GM21576 (cell line): ENCODE measurements around the gene MAP2K5.

Experiments used
- ATAC-seq: cut with Tn5 transposase; IDR thresholded peaks from one replicate; pipeline ENCODE4 v1.9.1; 2021; ENCODE audit warnings: mild to moderate bottlenecking, moderate library complexity; ENCODE audit not compliant: unreplicated experiment

The MAP2K5 gene

DNA sequence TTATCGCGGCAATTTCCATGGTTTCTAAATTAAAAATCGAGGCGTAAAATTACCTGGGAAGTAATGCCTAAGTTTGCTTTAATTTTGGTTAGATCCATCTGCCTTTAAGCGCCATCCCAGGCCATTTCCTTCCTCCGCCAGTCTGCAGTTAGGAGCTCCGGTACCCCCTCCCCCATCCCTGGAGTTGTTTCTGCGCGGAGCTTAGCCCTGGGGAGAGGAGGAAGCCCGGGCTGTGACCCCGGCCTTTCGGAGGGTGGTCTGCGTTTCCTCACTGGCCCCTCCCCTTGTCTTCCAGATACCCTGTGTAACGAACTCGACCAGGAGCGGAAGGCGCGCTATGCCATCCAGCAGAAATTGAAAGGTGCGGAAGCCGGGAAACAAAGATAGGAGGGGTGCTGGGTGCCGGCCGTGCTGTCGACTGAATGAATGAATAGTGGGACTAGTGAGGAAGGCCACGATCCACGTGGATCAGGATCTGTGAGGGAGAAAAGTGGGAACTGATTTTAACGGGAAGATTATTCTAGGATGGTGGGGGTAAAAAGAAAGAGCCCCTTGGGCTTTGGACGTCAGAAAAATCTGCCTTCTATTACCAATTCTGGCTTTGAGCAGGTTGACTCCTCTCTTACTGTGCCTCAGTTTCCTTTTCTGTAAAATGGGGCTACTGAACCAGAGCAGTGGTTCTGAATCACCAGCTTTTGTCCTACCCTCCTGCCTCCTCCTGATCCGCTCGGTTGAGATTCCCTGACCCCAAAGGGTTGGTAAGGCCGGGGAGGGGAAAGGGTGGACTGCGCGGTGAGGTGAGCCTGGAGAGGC is 290.6 kb downstream of the MAP2K5 start:
- no peak for ATAC-seq

DNA sequence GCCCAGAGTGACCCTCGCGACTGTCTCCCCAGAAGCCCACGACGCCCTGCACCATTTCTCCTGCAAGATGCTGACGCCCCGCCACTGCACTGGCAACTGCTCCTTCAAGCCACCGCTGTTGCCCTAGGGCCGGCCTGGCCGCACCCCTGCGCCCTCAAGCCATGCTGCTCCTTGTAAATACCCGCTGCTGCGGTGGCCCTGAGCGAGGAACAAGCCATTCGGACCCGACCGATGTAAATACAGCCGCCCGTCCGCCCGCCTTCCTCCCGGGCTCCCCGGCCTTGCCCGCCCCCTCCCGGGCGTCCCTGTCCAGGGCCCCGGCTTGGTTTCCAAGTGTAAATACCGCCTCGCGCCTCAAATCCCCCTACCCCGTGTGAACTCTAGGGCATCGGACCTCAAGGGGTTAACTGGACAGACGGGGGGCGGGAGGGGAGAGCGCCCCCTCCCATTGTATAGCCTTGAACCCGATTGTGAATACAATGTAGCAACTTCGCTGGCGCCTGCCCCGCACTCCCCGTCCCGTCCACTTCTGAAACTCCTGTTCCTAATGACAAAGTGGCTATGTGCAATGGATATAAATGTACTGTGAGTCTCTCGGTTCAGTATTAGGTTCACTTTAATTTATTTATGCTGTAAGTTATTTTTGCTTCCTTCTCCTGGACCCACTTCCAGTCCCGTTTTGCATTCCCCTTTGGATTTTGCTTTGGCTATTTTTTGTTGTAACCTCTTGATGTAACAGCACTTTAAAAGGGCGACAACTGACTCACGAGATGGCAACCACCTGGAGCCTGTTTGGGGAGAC is 291.4 kb downstream of the MAP2K5 start:
- no peak for ATAC-seq

DNA sequence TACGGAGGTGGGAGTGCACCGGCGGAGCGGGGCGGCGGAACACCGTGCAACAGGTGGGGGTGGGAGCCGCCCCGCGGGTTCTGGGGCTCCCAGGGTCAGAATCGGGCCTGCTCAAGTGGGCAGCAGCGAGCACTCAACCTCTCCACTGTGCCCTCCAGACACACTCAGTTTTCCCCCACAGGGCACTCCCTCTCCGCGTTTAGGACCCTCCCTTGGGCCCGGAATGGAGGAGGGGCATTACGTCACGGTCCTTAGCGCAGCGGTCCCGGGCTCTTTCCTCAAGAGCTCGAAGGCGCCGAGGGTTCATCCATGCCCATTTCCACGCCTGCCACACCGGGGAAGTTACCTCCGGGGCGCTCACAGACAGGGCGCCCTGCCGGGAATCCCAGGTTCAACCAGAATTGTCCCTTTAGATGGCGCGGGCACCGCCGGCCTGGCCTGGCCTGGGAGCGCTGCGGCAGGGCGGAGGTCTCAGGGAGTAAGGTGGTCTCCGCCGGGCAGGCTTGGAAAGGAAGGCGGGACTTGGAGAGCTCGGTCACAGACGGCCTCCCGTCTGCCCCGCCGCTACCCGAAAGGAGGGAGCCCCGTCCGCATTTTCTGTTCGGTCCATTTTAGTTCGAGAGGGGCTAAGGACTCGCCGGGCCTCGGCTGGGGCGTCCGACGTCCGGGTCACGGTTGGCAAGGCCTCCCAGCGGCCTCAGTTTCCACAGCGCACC is 292.2 kb downstream of the MAP2K5 start:
- ATAC-seq, result no peak

DNA sequence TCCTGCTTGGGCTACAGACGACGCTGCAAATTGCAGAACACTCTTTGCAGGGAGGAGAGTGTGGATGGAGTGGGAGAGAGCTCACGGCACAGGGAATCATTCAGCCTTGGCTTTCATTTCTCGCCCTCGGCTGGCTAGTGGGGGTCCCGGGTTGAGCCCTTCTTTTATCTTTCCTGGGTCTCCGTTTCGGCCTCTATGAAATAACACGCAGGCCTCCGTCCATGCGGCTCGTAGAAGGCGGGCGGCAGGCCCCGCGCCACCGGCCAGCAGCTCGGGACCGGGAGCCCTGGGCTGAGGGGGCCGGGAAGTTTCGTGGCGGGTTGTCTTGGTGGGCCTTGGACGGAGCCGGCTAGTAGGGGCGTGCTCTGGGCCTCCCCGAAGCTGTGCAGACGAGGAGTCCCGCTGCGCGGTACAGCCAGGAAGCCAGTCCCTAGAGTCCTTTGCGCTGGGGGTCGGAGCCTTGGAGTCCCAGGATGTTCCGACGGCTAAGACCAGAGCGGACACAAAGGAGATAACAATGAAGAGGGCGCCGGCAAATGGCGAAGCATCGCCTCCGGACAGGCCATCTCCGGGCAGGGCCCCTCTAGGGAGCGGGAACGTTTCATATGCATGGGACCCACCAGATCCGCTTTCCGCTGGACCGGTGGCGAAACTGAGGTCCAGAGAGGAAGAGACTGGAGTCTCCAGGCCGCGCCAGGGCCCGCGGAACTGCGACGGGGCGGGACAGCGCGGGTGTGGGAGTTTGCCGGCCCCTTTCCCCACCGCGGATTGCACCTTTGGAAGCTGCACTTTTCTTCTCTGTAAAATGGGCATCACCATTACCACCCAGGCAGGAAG is 293.0 kb downstream of the MAP2K5 start:
- ATAC-seq, result no peak

DNA sequence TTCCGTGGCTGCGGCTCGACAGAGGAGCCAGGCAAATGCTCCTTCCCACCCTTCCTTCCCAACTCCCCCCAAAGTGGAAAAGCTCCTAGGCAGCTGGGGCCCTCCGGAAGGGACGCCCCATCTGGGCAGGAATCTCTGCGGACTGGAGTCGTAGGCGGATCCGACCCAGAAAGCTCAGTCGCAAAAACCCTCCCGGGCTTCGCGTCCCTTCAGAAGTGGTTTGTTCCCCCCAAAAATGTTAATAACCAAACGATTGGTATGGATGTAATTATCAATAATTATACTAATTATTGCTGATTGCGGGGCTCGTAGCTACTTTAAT is 293.6 kb downstream of the MAP2K5 start:
- no peak for ATAC-seq

DNA sequence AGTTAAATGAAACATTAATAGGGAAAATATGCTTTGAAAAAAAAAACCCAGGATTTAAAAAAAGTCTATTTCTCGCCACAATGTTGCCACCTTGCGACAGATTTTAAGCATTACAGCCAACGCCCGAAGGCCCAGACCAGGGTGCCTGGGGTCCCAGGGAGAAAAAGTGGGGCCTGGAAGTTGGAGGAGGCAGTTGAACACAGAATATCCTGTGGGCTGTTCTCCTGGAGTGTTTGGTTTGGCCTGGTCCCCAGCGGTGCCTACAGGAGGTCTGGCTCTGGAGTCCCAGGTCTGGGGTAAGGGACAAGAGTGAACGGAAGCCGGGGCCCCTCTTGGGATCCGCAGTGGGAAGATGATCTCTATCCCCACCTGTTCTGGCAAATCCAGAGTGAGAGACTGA is 294.0 kb downstream of the MAP2K5 start:
- ATAC-seq, result no peak

DNA sequence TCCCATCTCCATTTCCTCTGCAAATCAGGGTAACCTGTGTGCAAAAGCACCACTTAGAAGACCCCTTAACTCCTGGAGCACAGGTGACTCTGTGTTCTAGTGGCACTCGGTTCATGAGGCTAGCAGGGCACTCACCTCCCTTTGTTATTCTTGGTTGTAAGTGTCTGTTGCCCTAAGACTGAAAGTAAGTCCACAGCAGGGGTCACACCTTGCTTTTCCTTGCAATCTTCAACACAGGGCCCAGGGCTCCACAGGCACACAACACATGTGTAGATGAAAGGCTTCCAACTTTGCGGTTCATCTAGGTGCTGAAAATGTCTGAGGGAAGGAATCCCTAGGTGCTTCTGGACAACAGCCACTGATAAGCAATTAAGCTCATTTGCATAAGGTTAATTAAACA is 294.5 kb downstream of the MAP2K5 start:
- no peak for ATAC-seq

DNA sequence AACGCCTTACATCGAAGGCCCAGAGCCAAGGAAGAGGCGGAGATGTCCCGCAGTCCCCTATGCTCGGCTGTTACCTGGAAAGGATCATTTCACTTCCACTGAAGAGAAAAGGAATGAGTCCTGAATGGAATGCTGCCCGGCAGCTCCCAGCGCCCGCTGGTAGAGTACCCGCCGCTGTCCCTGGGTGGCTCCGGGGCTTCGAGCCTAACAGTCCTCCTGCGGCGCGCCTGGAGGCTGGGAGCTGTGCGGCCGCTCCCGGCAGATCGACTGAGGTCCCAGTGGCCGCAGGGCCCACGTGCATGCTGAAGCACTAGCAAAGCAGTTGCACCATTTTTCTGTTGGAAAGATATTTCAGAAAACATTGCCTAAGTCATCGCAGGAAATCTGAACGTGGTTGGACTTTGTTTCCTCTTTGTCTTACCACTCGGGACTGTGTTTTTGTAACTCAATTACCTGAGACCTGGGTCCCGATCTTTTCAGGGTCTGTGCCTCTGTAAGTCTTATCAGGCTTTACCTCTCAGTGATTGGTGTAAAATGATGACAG is 296.4 kb downstream of the MAP2K5 start:
- ATAC-seq, result no peak

DNA sequence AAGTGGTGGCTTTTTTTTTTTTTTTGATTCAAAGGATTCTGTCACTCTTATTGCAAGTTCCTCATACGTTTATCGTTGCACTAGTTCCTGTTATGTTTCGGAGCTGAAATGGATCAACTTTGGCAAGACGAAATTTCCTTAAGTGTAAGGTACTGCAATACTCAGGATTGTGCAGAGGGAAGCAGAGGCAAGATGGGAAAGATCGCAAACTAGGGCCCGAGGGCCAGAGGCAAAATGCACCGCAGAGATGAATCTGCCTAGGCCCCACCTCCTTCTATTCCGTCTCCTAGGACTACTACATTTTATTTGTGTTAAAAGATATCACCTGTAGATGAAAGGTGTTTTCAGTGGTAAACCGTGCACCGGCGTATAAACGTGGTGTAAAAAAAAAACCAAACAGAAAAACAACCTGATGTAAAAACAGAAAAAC is 297.0 kb downstream of the MAP2K5 start:
- ATAC-seq, result peak; percentile 15

DNA sequence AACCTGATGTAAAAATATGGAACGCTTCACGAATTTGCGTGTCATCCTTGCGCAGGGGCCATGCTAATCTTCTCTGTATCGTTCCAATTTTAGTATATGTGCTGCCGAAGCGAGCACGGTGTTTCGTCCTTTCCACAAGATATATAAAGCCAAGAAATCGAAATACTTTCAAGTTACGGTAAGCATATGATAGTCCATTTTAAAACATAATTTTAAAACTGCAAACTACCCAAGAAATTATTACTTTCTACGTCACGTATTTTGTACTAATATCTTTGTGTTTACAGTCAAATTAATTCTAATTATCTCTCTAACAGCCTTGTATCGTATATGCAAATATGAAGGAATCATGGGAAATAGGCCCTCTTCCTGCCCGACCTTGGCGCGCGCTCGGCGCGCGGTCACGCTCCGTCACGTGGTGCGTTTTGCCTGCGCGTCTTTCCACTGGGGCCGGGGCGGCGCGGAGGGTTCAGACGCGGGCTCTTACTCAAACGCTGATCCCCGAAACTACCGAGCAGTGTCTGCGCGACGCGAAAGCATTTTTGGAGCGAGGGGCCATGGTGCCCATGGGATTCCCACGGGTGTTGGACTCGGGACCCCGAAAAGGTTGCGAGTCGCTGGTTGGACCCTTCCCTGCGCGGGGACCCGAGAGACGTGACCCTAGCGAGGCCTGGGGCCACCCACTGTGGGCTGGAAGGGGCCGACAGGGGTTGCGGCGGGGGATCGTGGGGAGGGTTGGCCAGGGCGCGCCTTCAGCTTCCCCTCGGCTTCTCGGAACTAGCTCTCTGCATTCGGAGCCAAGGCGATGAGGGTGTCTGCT is 297.6 kb downstream of the MAP2K5 start, which contains the start of gene RNU6-1:
Gene RNU6-1, minus strand, starts transcription at position 117 of the 820 bp plus-strand sequence.
- peak; percentile 72 for ATAC-seq

DNA sequence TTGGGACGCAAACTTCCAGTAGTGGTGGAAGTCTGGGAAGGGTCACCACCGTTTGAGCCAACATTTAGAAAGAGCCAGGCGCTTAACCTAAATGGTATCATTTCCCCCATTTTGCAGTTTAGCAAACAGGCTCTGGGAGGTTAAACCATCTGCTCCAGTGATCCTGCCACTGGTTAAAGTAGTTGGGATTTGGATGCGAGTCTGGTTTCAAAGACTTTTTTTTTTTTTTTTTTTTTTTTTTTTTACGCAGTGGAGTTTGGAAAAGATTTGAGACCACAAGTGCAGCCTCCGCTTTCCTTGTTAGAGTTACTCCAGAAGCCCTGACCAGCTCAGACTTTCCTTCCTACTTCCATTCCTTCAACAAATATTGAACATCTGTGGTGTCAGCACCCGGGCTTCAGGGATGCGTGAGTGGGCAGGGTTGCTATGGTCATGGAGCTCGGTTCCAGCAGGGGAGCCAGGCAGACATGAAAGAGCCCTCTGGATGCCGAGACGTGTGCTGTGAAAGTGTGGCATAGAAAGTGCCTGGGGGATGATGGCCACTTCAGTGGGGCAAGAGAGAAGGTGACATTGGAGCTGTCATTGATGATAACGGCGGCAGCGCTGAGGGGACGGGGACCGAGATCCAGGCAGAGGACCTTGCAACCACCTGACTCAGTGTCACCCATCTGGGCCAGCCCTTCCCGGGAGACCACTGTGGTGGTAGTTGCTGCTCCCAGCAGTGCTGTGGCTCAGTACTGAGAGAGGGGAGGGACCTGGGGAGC is 298.4 kb downstream of the MAP2K5 start:
- ATAC-seq, result no peak

DNA sequence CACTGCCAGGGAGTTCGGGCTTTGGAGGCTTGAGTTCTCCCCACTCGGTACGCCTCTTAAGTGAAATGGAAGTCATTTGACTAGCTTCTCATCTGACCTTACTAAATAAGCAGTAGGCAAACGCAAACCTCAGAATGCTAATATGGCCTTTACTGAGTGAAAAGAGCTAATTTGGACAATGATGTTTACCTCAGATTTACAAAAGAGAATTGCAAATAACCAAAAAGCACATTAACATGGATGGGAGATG is 298.9 kb downstream of the MAP2K5 start:
- no peak for ATAC-seq

DNA sequence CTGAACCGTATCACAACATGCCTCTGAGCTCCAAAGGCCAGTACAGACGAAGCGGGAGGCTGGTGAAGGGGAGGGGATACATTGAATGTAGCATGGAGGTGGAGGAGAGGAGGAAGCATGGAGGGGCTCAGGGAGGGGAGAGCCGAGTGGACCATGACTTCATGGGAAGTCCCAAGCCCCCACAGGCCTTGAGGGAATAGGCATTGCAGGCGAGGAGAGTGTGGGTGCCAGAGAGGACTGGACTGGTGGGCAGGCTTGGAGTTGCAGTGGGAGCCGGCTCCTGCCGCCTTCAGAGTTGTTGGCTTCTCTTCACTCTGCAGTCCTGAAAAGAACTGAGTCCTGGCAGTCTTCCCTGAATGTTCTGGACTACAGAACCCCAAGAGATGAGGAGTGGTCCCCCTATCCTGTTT is 300.6 kb downstream of the MAP2K5 start:
- no peak for ATAC-seq

DNA sequence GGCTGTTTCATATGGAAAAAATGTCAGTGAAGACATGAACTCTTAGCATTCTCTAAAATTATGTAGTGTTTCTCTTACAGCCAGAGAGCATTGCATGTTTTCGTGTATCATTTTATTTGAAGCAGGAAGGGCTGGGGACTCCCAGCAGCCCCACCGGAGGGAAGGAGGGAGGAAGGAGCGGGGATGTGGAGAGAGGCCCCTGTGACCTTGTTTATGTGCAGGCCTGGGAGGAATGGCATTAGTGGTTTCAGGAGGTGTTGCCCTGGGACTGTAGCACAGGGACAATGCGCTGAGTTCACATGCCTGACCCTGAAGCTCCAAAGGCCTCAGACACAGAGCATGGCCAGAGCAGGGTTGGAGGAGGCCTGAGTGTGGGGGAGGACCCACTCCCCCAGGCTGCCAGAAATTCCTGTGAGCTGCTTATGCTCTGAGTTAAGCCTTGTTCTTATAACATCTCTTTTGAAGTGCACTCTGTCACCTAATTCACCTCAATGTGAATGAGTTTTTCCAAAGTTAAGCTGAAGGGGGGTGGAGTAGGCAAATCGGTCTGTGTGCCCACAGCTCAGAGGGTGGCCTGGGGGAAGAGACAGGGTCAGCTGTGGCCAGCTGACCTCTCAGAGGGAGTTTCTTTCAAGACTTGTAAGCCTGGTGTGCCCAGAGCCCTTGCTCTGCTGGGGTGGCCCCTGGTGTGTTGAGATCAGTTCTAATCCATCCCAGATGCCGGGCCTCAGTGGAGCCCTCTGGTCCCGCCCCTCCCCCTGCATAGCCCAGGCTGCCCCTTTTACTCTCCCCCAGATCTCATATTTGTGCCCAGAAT is 301.3 kb downstream of the MAP2K5 start:
- ATAC-seq, result no peak

DNA sequence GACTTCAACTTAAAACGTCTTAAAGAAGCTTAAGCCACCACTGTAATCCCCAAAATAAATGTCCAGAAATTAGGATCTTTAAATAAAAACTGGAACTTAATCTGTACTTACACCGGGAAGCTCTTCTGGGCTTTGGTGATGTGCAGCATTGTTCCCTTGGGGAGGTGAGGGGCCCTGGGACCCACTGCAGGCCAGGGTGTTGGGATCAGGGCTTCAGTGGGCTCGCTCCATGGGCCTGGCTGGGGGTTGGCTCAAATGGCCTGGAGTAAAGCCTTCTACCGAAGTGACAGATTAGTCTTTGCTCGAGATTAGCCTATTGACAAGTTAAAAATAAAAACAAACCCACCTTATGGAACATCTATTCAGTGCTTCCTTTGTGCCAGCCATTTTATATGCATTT is 303.5 kb downstream of the MAP2K5 start:
- no peak for ATAC-seq

DNA sequence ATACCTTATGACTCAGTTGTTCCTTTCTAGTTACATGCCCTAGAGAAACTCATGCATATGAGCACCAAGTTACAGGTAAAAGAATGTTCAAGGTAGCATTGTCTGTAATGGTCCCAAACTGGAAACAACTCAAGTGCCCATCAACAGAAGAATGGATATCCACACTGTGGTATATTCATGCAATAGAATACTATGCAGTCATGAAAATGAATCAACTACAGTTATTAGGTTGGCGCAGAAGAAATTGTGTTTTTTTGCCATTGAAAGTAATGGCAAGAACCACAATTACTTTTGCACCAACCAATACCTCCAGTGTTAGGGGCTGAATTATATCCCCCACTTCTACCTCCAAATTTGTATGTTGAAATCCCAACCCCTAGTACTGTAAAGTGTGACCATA is 307.0 kb downstream of the MAP2K5 start:
- ATAC-seq, result no peak

DNA sequence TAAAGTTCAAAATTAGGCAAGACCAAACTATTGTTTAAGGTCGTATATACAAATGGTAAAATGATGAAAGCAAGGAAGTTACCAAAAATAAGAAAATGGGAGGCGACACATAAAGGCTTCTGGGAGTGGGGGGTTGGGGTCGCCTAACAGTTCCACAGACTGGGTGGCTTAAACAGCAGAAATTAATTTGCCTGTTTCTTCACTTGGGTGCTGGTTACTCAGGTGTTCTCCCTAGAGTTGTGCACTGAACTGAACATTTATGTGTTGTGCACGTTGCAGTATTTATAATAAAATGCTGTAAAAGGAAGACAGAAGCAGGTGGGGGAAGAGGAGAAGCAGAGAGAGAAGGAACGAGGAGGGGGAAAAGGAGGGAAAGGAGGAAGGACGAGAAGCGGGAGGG is 307.8 kb downstream of the MAP2K5 start:
- ATAC-seq, result no peak

DNA sequence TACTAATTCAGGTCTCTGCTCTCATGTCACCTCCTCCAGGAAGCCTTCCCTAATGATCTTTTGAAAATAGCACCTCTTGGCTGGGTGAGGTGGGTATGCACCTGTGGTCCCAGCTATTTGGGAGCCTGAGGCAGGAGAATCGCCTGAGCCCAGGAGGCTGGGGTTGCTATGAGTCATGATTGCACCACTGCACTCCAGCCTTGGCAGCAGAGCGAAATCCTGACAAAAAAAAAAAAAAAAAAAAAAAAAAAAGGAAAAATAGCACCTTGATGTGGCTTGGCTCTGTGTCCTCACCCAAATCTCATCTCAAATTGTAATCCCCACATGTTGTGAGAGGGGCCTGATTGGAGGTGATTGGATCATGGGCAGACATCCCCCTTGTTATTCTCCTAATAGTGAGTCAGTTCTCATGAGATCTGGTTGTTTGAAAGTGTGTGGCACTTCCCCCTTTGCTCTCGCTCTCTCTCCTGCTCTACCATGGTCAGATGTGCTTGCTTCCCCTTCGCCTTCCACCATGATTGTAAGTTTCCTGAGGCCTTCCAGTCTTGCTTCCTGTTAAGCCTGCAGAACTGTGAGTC is 308.6 kb downstream of the MAP2K5 start:
- ATAC-seq, result no peak
